Suprapubic skin (tissue), 4 donors: ENCODE data around the gene MAPK11. TPM values are rescaled to one million over a fixed set of nuclear protein-coding genes. Genes with fewer than 3 reads are reported as not detected.
"Not testable (repeated sequence)": the region's sequence is repeated elsewhere in the genome, so short reads cannot be mapped to it uniquely, and the experiment has no call there.

ENCODE experiments used
- DNase-seq, 2 donors: peaks; one replicate each; pipeline ENCODE4 v3.0.0-alpha.2; 2019; ENCODE audit warnings: low spot score in 2 of 2
- H3K27ac ChIP-seq: fragments of 200-600 bp; sonication (generic); one replicate; pipeline ENCODE4 v1.5.1; 2019
- H3K27me3 ChIP-seq: fragments of 200-600 bp; sonication (generic); one replicate; pipeline ENCODE4 v1.5.1; 2019
- H3K36me3 ChIP-seq: fragments of 200-600 bp; sonication (generic); one replicate; pipeline ENCODE4 v1.5.1; 2019
- H3K4me1 ChIP-seq: fragments of 200-600 bp; sonication (generic); one replicate; pipeline ENCODE4 v1.5.1; 2019
- H3K4me3 ChIP-seq: fragments of 200-600 bp; sonication (generic); one replicate; pipeline ENCODE4 v1.5.1; 2019; ENCODE audit warnings: mild to moderate bottlenecking
- H3K9me3 ChIP-seq: fragments of 200-600 bp; sonication (generic); one replicate; pipeline ENCODE4 v1.5.1; 2019
- EP300 ChIP-seq: sonication (generic); formaldehyde crosslinking; IDR thresholded peaks from one replicate; pipeline ENCODE4 v1.6.1; 2017; ENCODE audit warnings: antibody characterized with exemption
- POLR2A ChIP-seq, 2 donors: fragments of 450-650 bp; IDR thresholded peaks; one replicate each; pipeline ENCODE4 v1.6.1; 2017; ENCODE audit warnings: antibody characterized with exemption in 2 of 2, mild to moderate bottlenecking in 2 of 2, moderate library complexity in 2 of 2
- POLR2AphosphoS5 ChIP-seq, 3 donors: sonication (generic); formaldehyde crosslinking; IDR thresholded peaks; one replicate each; pipeline ENCODE4 v1.6.1; 2017; ENCODE audit warnings: antibody characterized with exemption in 3 of 3
- WGBS: methylation state at CpG from one replicate; pipeline ENCODE4 v1.1.5; 2018; 5-methylcytosine and 5-hydroxymethylcytosine counted together
- total RNA-seq, 4 donors: library from RNA; depleted of rRNA; stranded (reverse); fragments of >200 nt; gene quantifications; one replicate each; pipeline ENCODE4 v1.1.0, GENCODE V29; 2016
- TF ChIP-seq, protein P1 (sequence below), 2 donors: fragments of 200-600 bp in 1 of 2; fragments of 450-650 bp in 1 of 2; sonication (generic) in 1 of 2; IDR thresholded peaks; one replicate each; pipeline ENCODE4 v1.5.1; 2016 to 2019; ENCODE audit warnings: antibody characterized with exemption in 2 of 2, mild to moderate bottlenecking in 1 of 2, moderate library complexity in 1 of 2

The MAPK11 gene
- total RNA-seq, 4 donors from 2014 or later, result 3.8 to 5.8 (median 4.5) TPM

DNA sequence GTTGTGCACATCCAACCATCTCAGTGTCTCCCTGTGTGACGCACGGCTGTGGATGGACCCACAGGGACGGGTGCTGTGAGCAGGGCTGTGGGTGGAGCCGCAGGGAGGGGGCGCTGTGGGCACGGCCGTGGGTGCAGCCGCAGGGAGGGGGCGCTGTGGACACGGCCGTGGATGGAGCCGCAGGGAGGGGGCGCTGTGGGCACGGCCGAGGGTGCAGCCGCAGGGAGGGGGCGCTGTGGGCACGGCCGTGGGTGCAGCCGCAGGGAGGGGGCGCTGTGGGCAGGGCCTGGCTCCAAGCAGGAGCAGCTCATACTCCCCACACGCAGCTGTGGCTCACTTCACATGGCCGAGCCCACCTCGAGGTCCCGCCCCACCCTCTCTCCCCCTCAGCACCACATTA, 6.0 kb upstream of the MAPK11 start:
- Histone ChIP-seq H3K27me3 (no peaks in the 10 kb centered on the region), H3K27ac (no peak overlapping the region), H3K4me1 (peaks cover 25% of the 10 kb centered on the region), H3K9me3 (no peaks in the 10 kb centered on the region), H3K36me3 (peaks cover 64% of the 10 kb centered on the region), H3K4me3 (no peak overlapping the region)
- TF ChIP-seq POLR2A (IDR thresholded peaks at IDR 0.05) (no peak), POLR2AphosphoS5 (IDR thresholded peaks at IDR 0.05) (no peak), EP300 (no peak)
- TF ChIP-seq, protein P1, sequence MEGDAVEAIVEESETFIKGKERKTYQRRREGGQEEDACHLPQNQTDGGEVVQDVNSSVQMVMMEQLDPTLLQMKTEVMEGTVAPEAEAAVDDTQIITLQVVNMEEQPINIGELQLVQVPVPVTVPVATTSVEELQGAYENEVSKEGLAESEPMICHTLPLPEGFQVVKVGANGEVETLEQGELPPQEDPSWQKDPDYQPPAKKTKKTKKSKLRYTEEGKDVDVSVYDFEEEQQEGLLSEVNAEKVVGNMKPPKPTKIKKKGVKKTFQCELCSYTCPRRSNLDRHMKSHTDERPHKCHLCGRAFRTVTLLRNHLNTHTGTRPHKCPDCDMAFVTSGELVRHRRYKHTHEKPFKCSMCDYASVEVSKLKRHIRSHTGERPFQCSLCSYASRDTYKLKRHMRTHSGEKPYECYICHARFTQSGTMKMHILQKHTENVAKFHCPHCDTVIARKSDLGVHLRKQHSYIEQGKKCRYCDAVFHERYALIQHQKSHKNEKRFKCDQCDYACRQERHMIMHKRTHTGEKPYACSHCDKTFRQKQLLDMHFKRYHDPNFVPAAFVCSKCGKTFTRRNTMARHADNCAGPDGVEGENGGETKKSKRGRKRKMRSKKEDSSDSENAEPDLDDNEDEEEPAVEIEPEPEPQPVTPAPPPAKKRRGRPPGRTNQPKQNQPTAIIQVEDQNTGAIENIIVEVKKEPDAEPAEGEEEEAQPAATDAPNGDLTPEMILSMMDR (IDR thresholded peaks at IDR 0.05), result peak in 1 of 2 donors; percentile 77
- WGBS, result 52% methylated on average over 21 of the region's 25 CpGs
- DNase-seq, result no peak

- TF ChIP-seq POLR2A (IDR thresholded peaks at IDR 0.05) (no peak), EP300 (no peak), POLR2AphosphoS5 (IDR thresholded peaks at IDR 0.05) (no peak)
- TF ChIP-seq, protein P1 (IDR thresholded peaks at IDR 0.05), result no peak
- no peak overlapping the region for H3K27ac ChIP-seq
- no peaks in the 10 kb centered on the region for H3K27me3 ChIP-seq
- no peak for DNase-seq
- 55% methylated on average over 4 of the region's 43 CpGs for WGBS
- H3K36me3 ChIP-seq, result peaks cover 57% of the 10 kb centered on the region
- H3K4me3 ChIP-seq, result no peak overlapping the region
- H3K4me1 ChIP-seq, result peaks cover 32% of the 10 kb centered on the region
- no peaks in the 10 kb centered on the region for H3K9me3 ChIP-seq
Measured at GRCh38 chr22:50275181-50276055, 5.2 kb upstream of the MAPK11 start.

DNA sequence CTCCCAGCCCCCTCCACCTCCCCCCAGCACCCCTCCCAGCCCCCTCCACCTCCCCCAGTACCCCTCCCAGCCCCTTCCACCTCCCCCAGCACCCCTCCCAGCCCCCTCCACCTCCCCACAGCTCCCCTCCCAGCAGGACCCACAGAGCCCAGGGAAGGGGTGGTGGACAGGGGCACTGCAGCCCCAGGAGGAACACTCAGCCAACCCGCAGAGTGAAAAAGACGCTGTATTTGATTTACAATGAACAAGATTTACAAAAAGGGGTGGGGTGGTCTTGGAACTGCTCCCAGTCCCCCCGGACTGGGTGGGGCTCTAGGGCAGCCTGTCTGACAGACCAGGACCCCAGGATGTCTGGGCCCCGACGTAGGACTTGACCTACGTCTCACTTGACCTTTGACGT, 4.6 kb upstream of the MAPK11 start:
- no peaks in the 10 kb centered on the region for H3K27me3 ChIP-seq
- WGBS, result 53% methylated on average over 5 of the region's 7 CpGs
- no peak overlapping the region for H3K4me3 ChIP-seq
- H3K4me1 ChIP-seq, result peaks cover 37% of the 10 kb centered on the region
- H3K9me3 ChIP-seq, result no peaks in the 10 kb centered on the region
- TF ChIP-seq POLR2AphosphoS5 (IDR thresholded peaks at IDR 0.05) (no peak), POLR2A (IDR thresholded peaks at IDR 0.05) (no peak), EP300 (no peak)
- TF ChIP-seq, protein P1 (IDR thresholded peaks at IDR 0.05), result no peak
- no peak for DNase-seq
- no peak overlapping the region for H3K27ac ChIP-seq
- H3K36me3 ChIP-seq, result peaks cover 50% of the 10 kb centered on the region

DNA sequence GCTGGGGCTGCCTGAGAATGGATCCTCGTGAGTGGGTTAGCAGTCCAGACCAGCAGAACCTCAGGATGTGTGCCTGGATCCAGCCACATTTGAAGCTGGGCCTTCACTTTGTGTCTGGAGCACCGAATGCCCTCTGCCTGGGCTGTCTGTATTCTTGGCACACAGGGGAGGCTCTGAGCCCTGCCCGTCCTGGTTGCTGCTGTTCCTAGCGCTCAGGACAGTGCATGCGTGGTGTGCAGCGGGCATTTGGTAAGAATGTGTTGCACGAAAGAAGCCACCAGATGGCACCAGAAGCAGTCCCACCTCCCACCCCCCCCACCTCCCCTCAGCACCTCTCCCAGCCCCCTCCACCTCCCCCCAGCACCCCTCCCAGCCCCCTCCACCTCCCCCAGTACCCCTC, 4.1 kb upstream of the MAPK11 start:
- no peak for DNase-seq
- TF ChIP-seq EP300 (no peak), POLR2A (IDR thresholded peaks at IDR 0.05) (no peak), POLR2AphosphoS5 (IDR thresholded peaks at IDR 0.05) (no peak)
- TF ChIP-seq, protein P1 (IDR thresholded peaks at IDR 0.05), result peak in 1 of 2 donors; percentile 33
- Histone ChIP-seq H3K27me3 (no peaks in the 10 kb centered on the region), H3K36me3 (peaks cover 46% of the 10 kb centered on the region), H3K4me3 (no peak overlapping the region), H3K4me1 (peaks cover 41% of the 10 kb centered on the region), H3K27ac (no peak overlapping the region), H3K9me3 (no peaks in the 10 kb centered on the region)
- 26% methylated on average over 5 of the region's 7 CpGs for WGBS

GRCh38 chr22:50273781-50274180, 3.6 kb upstream of the MAPK11 start:
- H3K27ac ChIP-seq, result not testable (repeated sequence)
- peaks cover 47% of the 10 kb centered on the region for H3K4me1 ChIP-seq

DNA sequence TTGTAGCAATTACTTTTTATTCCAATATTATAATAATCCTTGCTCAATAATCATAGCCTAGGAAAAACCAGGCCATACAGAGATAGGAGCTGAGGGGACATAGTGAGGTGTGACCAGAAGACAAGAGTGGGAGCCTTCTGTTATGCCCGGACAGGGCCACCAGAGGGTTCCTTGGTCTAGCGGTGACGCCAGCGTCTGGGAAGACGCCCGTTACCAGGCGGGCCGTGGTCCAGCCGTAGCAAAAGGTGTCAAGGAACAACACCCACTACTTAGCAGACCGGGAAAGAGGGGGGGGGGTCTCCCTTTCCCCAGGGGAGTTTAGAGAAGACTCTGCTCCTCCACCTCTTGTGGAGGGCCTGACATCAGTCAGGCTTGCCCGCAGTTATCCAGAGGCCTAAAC, 3.2 kb upstream of the MAPK11 start:
- H3K27me3 ChIP-seq, H3K4me3 ChIP-seq, DNase-seq, H3K27ac ChIP-seq, H3K9me3 ChIP-seq: not testable (repeated sequence)
- 83% methylated on average over 1 of the region's 11 CpGs for WGBS
- Histone ChIP-seq H3K4me1 (peaks cover 51% of the 10 kb centered on the region), H3K36me3 (peaks cover 36% of the 10 kb centered on the region)

More at GRCh38 chr22:50273781-50274180, 3.6 kb upstream of the MAPK11 start:
- not testable (repeated sequence) for H3K4me3 ChIP-seq, H3K9me3 ChIP-seq, DNase-seq, H3K27me3 ChIP-seq
- peaks cover 40% of the 10 kb centered on the region for H3K36me3 ChIP-seq
- WGBS, result 78% methylated on average over 10 of the region's 10 CpGs
